Measurements from ENCODE around the gene PROZ. TPM values are rescaled to one million over a fixed set of nuclear protein-coding genes. Genes with fewer than 3 reads are reported as not detected.
A peak's percentile ranks its signal among the peaks of the same experiment; 100 is the strongest.

Gene PROZ
- total and polyA plus RNA-seq, 2 of the 13 experiments (the other 11 are each of a cell fraction or from before 2014, with no cell fraction given), result 5.6 to 22.5 TPM

GRCh38 chr13:113138792-113139551, 19.5 kb upstream of the PROZ start (continued):
- TF ChIP-seq ZNF318 (CRISPR knock-in tag; IDR thresholded peaks at IDR 0.05) (0 out of 2 replicates have a peak, but pooled peaks have one; percentile 66), THYN1 (CRISPR knock-in tag; IDR thresholded peaks at IDR 0.05; ENCODE audit: borderline replicate concordance, low read depth) (no peak), SKI (IDR thresholded peaks at IDR 0.05; ENCODE audit: partially characterized antibody) (peak; percentile 83), E2F1 (CRISPR knock-in tag; IDR thresholded peaks at IDR 0.05) (no peak), GATA4 (IDR thresholded peaks at IDR 0.05; ENCODE audit: borderline replicate concordance, low read depth) (peak; percentile 98), ZNF121 (CRISPR knock-in tag; IDR thresholded peaks at IDR 0.05) (no peak), GLMP (CRISPR knock-in tag; IDR thresholded peaks at IDR 0.05; ENCODE audit: borderline replicate concordance) (no peak), KMT2B (CRISPR knock-in tag; IDR thresholded peaks at IDR 0.05) (peak; percentile 29; the same call in 1 of the 2 replicates)

Data from HepG2 (cell line).